PC-9 (cell line): ENCODE data around the gene IL17REL. TPM values are rescaled to one million over a fixed set of nuclear protein-coding genes. Genes with fewer than 3 reads are reported as not detected.

Experiments
- BruUV-seq: library from RNA; stranded (reverse); fragments of 400-500 nt; replicated peaks from 2 replicates; lab custom pipeline; 2021; lab: Mats Ljungman, UMichigan
- CTCF ChIA-PET: fragments of 300-600 bp; sonication (Branson Sonifier 250); formaldehyde crosslinking; loops from one replicate; lab custom pipeline; 2022; ENCODE audit warnings: antibody characterized with exemption; lab: Charles Lee
- POLR2A ChIA-PET: fragments of 300-600 bp; sonication (Branson Sonifier 250); formaldehyde crosslinking; loops from one replicate; lab custom pipeline; 2022; ENCODE audit warnings: antibody characterized with exemption; ENCODE audit not compliant: unreplicated experiment; lab: Charles Lee
- DNase-seq, 2 experiments: peaks; one replicate each; pipeline versions ENCODE4 v3.0.0 to v3.0.0-alpha.2; 2015 to 2022; ENCODE audit warnings: mixed read lengths in 1 of 2
- H2AFZ ChIP-seq: fragments of 200-600 bp; sonication (generic); 2 replicates; pipeline ENCODE4 v1.8.1; 2017; ENCODE audit warnings: antibody characterized with exemption
- H3F3A ChIP-seq: fragments of 200-600 bp; sonication (generic); 2 replicates; pipeline ENCODE4 v1.8.1; 2017; ENCODE audit warnings: antibody characterized with exemption, mild to moderate bottlenecking, low read depth; ENCODE audit not compliant: insufficient read depth
- H3K27ac ChIP-seq: fragments of 200-600 bp; sonication (generic); 2 replicates; pipeline ENCODE4 v1.6.1; 2016; ENCODE audit warnings: mixed run types
- H3K27me3 ChIP-seq: fragments of 200-600 bp; sonication (generic); 2 replicates; pipeline ENCODE4 v1.6.1; 2016; ENCODE audit warnings: low read depth, mixed run types; ENCODE audit not compliant: insufficient read depth
- H3K36me3 ChIP-seq: fragments of 200-600 bp; sonication (generic); 2 replicates; pipeline ENCODE4 v1.6.1; 2016; ENCODE audit warnings: low read depth, mixed run types
- H3K4me1 ChIP-seq: fragments of 200-600 bp; sonication (generic); replicated peaks from 2 replicates; pipeline ENCODE4 v1.6.1; 2016; ENCODE audit warnings: mixed run types; ENCODE audit not compliant: insufficient read depth
- H3K4me2 ChIP-seq: fragments of 200-600 bp; sonication (generic); 2 replicates; pipeline ENCODE4 v1.6.1; 2017; ENCODE audit warnings: mixed run types
- H3K4me3 ChIP-seq: fragments of 200-600 bp; sonication (generic); 2 replicates; pipeline ENCODE4 v1.6.1; 2016; ENCODE audit warnings: mixed run types
- H3K79me2 ChIP-seq: fragments of 200-600 bp; sonication (generic); 2 replicates; pipeline ENCODE4 v1.6.1; 2017; ENCODE audit warnings: low read depth, mixed run types
- H3K9me2 ChIP-seq: fragments of 200-600 bp; sonication (generic); 2 replicates; pipeline ENCODE4 v1.8.1; 2017; ENCODE audit warnings: mild to moderate bottlenecking; ENCODE audit not compliant: insufficient read depth
- H3K9me3 ChIP-seq: fragments of 200-600 bp; sonication (generic); 2 replicates; pipeline ENCODE4 v1.8.1; 2016; ENCODE audit warnings: low read depth; ENCODE audit not compliant: insufficient read depth
- H4K20me1 ChIP-seq: fragments of 200-600 bp; sonication (generic); 2 replicates; pipeline ENCODE4 v1.8.1; 2017; ENCODE audit not compliant: insufficient read depth
- EZH2 ChIP-seq: fragments of 200-600 bp; sonication (generic); IDR thresholded peaks from 2 replicates; pipeline ENCODE4 v1.8.0; 2017; ENCODE audit warnings: antibody characterized with exemption, low read depth
- intact Hi-C: fragments of 100-400 bp; cut with micrococcal nuclease; formaldehyde crosslinking; loops from one replicate; pipeline ENCODE4 v1.10.0; 2022; ENCODE audit not compliant: unreplicated experiment
- total RNA-seq: library from RNA; stranded (reverse); gene quantifications from 2 replicates; pipeline ENCODE4 v1.2.3, GENCODE V29; 2021
- TF ChIP-seq, protein P1 (sequence below): fragments of 200-600 bp; sonication (generic); conservative IDR thresholded peaks from 2 replicates; pipeline ENCODE4 v1.6.1; 2017; ENCODE audit warnings: mixed run types, antibody characterized with exemption, mild to moderate bottlenecking, moderate library complexity

Gene IL17REL
- total RNA-seq, 1 experiment from 2014 or later: not detected

DNA sequence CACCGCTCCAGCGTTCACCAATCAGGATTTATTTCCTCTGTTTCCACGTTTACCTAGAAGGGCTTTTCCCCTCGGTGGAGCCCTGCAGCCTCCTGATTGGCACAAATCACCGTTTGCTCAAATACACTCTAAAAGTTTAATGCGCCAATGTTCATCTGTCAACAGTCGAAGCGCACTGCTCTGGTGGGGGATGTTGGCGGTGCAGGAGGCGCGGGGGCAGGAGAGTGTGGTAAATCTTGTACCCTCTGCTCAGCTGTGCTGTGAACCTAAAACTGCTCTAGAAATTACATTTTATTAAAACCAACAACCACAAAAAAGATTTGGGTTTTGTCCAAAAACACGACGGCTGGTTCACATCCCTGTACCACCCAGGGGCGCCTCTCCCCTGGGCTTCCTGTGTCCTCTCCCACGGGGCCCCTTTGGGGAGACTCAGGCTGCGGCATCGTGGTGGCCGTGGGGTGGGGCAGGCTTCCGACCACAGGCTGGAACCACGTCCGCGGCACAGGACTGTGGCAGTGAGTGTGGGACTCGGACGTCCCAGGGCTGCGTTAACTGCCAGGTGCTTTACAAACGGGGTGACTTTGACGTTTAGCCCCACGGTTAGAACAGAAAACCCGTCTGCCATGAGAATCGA is 32.0 kb upstream of the IL17REL start:
- H3K27me3 ChIP-seq: peaks cover 97% of the 10 kb centered on the region
- no peak for DNase-seq
- no peaks in the 10 kb centered on the region for H3F3A ChIP-seq
- no peak for TF ChIP-seq EZH2
- TF ChIP-seq, protein P1, sequence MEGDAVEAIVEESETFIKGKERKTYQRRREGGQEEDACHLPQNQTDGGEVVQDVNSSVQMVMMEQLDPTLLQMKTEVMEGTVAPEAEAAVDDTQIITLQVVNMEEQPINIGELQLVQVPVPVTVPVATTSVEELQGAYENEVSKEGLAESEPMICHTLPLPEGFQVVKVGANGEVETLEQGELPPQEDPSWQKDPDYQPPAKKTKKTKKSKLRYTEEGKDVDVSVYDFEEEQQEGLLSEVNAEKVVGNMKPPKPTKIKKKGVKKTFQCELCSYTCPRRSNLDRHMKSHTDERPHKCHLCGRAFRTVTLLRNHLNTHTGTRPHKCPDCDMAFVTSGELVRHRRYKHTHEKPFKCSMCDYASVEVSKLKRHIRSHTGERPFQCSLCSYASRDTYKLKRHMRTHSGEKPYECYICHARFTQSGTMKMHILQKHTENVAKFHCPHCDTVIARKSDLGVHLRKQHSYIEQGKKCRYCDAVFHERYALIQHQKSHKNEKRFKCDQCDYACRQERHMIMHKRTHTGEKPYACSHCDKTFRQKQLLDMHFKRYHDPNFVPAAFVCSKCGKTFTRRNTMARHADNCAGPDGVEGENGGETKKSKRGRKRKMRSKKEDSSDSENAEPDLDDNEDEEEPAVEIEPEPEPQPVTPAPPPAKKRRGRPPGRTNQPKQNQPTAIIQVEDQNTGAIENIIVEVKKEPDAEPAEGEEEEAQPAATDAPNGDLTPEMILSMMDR: no peak
- H3K27ac ChIP-seq: no peak overlapping the region
- no peak overlapping the region for H3K4me3 ChIP-seq
- intact Hi-C loops: no loop called here
- H3K4me1 ChIP-seq: no peaks in the 10 kb centered on the region
- no peak overlapping the region for H3K4me2 ChIP-seq
- BruUV-seq: no TSS peak
- H3K79me2 ChIP-seq: no peaks in the 10 kb centered on the region
- H2AFZ ChIP-seq: no peak overlapping the region
- H3K9me2 ChIP-seq: no peaks in the 10 kb centered on the region
- H4K20me1 ChIP-seq: peaks cover 5% of the 10 kb centered on the region; the same call in 1 of the 2 replicates
- H3K9me3 ChIP-seq: no peaks in the 10 kb centered on the region
- ChIA-PET POLR2A (interaction anchor here (0.6 kb wide), 1 partner anchor 14 kb away, joined by 5 read pairs; no protein-coding TSS in a partner anchor), CTCF (no interaction called here)
- no peaks in the 10 kb centered on the region for H3K36me3 ChIP-seq

- H3K9me3 ChIP-seq: no peaks in the 10 kb centered on the region
- POLR2A ChIA-PET: interaction anchor here (0.7 kb wide), 1 partner anchor 25 kb away, joined by 3 read pairs; no protein-coding TSS in a partner anchor
- no peaks in the 10 kb centered on the region for H4K20me1 ChIP-seq
- H3K4me3 ChIP-seq: no peak overlapping the region
- intact Hi-C loops: no loop called here
- no peaks in the 10 kb centered on the region for H3K79me2 ChIP-seq
- CTCF ChIA-PET: no interaction called here
- H3K4me2 ChIP-seq: no peak overlapping the region
- TF ChIP-seq, protein P1: no peak
- no peak for TF ChIP-seq EZH2
- H3K9me2 ChIP-seq: no peaks in the 10 kb centered on the region
- no peak overlapping the region for H2AFZ ChIP-seq
- no peaks in the 10 kb centered on the region; the same call in 1 of the 2 replicates for H3F3A ChIP-seq
- no peak overlapping the region for H3K27ac ChIP-seq
- H3K36me3 ChIP-seq: no peaks in the 10 kb centered on the region
- BruUV-seq: no TSS peak
- H3K27me3 ChIP-seq: peaks cover 89% of the 10 kb centered on the region
- no peaks in the 10 kb centered on the region for H3K4me1 ChIP-seq
- no peak for DNase-seq
Measured at GRCh38 chr22:50041361-50042065, 28.9 kb upstream of the IL17REL start.

- CTCF ChIA-PET: no interaction called here
- no peaks in the 10 kb centered on the region for H3K36me3 ChIP-seq
- no peak overlapping the region for H3K4me2 ChIP-seq
- no peaks in the 10 kb centered on the region for H3K9me3 ChIP-seq
- BruUV-seq: no TSS peak
- H4K20me1 ChIP-seq: no peaks in the 10 kb centered on the region
- H3K4me1 ChIP-seq: no peaks in the 10 kb centered on the region
- H3K27me3 ChIP-seq: peaks cover 89% of the 10 kb centered on the region
- intact Hi-C loops: no loop called here
- DNase-seq: no peak
- POLR2A ChIA-PET: no interaction called here
- H2AFZ ChIP-seq: no peak overlapping the region
- H3K27ac ChIP-seq: no peak overlapping the region
- H3K79me2 ChIP-seq: no peaks in the 10 kb centered on the region
- no peak for TF ChIP-seq EZH2
- TF ChIP-seq, protein P1: no peak
- no peaks in the 10 kb centered on the region for H3K9me2 ChIP-seq
- no peaks in the 10 kb centered on the region; the same call in 1 of the 2 replicates for H3F3A ChIP-seq
- H3K4me3 ChIP-seq: no peak overlapping the region
Measured at GRCh38 chr22:50040717-50041116, 28.2 kb upstream of the IL17REL start.
